Astrocyte (in vitro differentiated cells and primary cell): ENCODE results near the gene KREMEN1. TPM values are rescaled to one million over a fixed set of nuclear protein-coding genes. Genes with fewer than 3 reads are reported as not detected.

Experiments used
- DNase-seq: peaks from one replicate; pipeline ENCODE4 v3.0.0-alpha.2; 2010; ENCODE audit warnings: low read depth
- FAIRE-seq: peaks from 2 replicates; lab custom pipeline; 2011; peaks lifted over from hg19 to GRCh38; lab: Jason Lieb, UNC
- H2AFZ ChIP-seq: 2 replicates; pipeline ENCODE4 v1.6.0; 2012; ENCODE audit warnings: low read depth, low read length, inconsistent platforms
- H3K27ac ChIP-seq: 2 replicates; pipeline ENCODE4 v1.5.1; 2011; ENCODE audit warnings: low read depth, low read length, inconsistent platforms
- H3K27me3 ChIP-seq: 2 replicates; pipeline ENCODE4 v1.6.0; 2011; ENCODE audit warnings: low read length, inconsistent platforms; ENCODE audit not compliant: insufficient read depth
- H3K36me3 ChIP-seq: 2 replicates; pipeline ENCODE4 v1.5.1; 2011; ENCODE audit warnings: low read length, inconsistent platforms; ENCODE audit not compliant: insufficient read depth
- H3K4me1 ChIP-seq: 2 replicates; pipeline ENCODE4 v1.5.1; 2011; ENCODE audit warnings: low read length, inconsistent platforms; ENCODE audit not compliant: insufficient read depth
- H3K4me2 ChIP-seq: 2 replicates; pipeline ENCODE4 v1.6.0; 2012; ENCODE audit warnings: low read length, inconsistent platforms
- H3K4me3 ChIP-seq: 2 replicates; pipeline ENCODE4 v1.5.1; 2011; ENCODE audit warnings: low read depth, mild to moderate bottlenecking, low read length, inconsistent platforms; ENCODE audit not compliant: insufficient read depth
- H3K79me2 ChIP-seq: 2 replicates; pipeline ENCODE4 v1.6.0; 2012; ENCODE audit warnings: mild to moderate bottlenecking, low read length, inconsistent platforms; ENCODE audit not compliant: insufficient read depth
- H3K9ac ChIP-seq: 2 replicates; pipeline ENCODE4 v1.6.0; 2012; ENCODE audit warnings: mild to moderate bottlenecking, low read length, inconsistent platforms
- H3K9me3 ChIP-seq: 2 replicates; pipeline ENCODE4 v1.5.1; 2012; ENCODE audit warnings: low read depth, mild to moderate bottlenecking, low read length, inconsistent platforms; ENCODE audit not compliant: insufficient read depth
- H4K20me1 ChIP-seq: 2 replicates; pipeline ENCODE4 v1.6.0; 2012; ENCODE audit warnings: low read length, inconsistent platforms; ENCODE audit not compliant: insufficient read depth
- H3K27ac Mint-ChIP-seq: one replicate; pipeline ENCODE4 v1.8.0; 2021; ENCODE audit warnings: mild to moderate bottlenecking, mixed read lengths; ENCODE audit not compliant: unreplicated experiment
- H3K27me3 Mint-ChIP-seq: one replicate; pipeline ENCODE4 v1.8.0; 2021; ENCODE audit warnings: low read depth, mixed read lengths; ENCODE audit not compliant: unreplicated experiment
- H3K36me3 Mint-ChIP-seq: one replicate; pipeline ENCODE4 v1.8.0; 2021; ENCODE audit warnings: low read depth, mixed read lengths; ENCODE audit not compliant: unreplicated experiment
- H3K4me1 Mint-ChIP-seq: one replicate; pipeline ENCODE4 v1.8.0; 2021; ENCODE audit warnings: low read depth, mixed read lengths; ENCODE audit not compliant: unreplicated experiment
- H3K4me3 Mint-ChIP-seq: one replicate; pipeline ENCODE4 v1.8.0; 2021; ENCODE audit warnings: mild to moderate bottlenecking, moderate library complexity, mixed read lengths; ENCODE audit not compliant: unreplicated experiment
- H3K9me3 Mint-ChIP-seq: one replicate; pipeline ENCODE4 v1.8.0; 2021; ENCODE audit warnings: mild to moderate bottlenecking, mixed read lengths; ENCODE audit not compliant: unreplicated experiment
- EZH2 ChIP-seq: IDR thresholded peaks from 2 replicates; pipeline ENCODE4 v1.6.1; 2012; ENCODE audit warnings: mild to moderate bottlenecking, low read length, inconsistent platforms; ENCODE audit not compliant: insufficient read depth
- total RNA-seq: library from RNA; stranded (reverse); gene quantifications from 2 replicates; pipeline ENCODE4 v1.2.1, GENCODE V29; 2021
- TF ChIP-seq, protein P1 (sequence below): IDR thresholded peaks from 2 replicates; pipeline ENCODE4 v1.5.1; 2011; ENCODE audit warnings: low read depth, mild to moderate bottlenecking, inconsistent platforms, low read length, moderate library complexity; ENCODE audit not compliant: insufficient read depth

Gene KREMEN1
- total RNA-seq, 1 donor from 2014 or later = 3.3 TPM

DNA sequence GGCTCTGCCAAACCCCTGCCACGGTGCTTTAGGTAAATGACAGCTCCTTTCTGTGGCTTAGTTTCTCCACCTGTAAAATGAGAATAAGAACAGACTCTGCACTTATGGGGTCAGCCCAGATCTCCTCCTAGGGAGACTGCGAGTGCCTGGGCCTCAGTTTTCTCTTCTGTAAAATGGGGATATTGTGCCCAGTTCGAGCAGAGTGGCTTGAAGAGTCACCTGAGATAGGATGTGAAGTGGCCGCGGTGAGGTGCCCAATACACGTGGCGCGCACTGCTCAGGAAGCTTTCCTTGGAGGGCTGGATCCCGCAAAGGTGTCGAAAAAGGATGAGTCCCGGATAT lies 132.4 kb downstream of the KREMEN1 start:
- H3K4me1 ChIP-seq = peaks cover 12% of the 10 kb centered on the region
- Mint-ChIP-seq H3K36me3 (no peaks in the 10 kb centered on the region), H3K4me1 (no peaks in the 10 kb centered on the region), H3K27ac (no peak overlapping the region), H3K27me3 (peaks cover 31% of the 10 kb centered on the region), H3K4me3 (peak overlapping the region; percentile 28), H3K9me3 (no peaks in the 10 kb centered on the region)
- peak overlapping the region; percentile 39 for H3K4me3 ChIP-seq
- no peaks in the 10 kb centered on the region for H4K20me1 ChIP-seq
- no peak for FAIRE-seq
- TF ChIP-seq EZH2 = no peak
- TF ChIP-seq, protein P1, sequence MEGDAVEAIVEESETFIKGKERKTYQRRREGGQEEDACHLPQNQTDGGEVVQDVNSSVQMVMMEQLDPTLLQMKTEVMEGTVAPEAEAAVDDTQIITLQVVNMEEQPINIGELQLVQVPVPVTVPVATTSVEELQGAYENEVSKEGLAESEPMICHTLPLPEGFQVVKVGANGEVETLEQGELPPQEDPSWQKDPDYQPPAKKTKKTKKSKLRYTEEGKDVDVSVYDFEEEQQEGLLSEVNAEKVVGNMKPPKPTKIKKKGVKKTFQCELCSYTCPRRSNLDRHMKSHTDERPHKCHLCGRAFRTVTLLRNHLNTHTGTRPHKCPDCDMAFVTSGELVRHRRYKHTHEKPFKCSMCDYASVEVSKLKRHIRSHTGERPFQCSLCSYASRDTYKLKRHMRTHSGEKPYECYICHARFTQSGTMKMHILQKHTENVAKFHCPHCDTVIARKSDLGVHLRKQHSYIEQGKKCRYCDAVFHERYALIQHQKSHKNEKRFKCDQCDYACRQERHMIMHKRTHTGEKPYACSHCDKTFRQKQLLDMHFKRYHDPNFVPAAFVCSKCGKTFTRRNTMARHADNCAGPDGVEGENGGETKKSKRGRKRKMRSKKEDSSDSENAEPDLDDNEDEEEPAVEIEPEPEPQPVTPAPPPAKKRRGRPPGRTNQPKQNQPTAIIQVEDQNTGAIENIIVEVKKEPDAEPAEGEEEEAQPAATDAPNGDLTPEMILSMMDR = no peak
- H3K27ac ChIP-seq = no peak overlapping the region
- H3K36me3 ChIP-seq = no peaks in the 10 kb centered on the region
- no peaks in the 10 kb centered on the region for H3K79me2 ChIP-seq
- H3K9me3 ChIP-seq = no peaks in the 10 kb centered on the region
- H2AFZ ChIP-seq = peak overlapping the region; percentile 71
- peak overlapping the region; percentile 83 for H3K4me2 ChIP-seq
- DNase-seq = no peak
- H3K9ac ChIP-seq = peak overlapping the region; percentile 35
- peaks cover 8% of the 10 kb centered on the region for H3K27me3 ChIP-seq

DNA sequence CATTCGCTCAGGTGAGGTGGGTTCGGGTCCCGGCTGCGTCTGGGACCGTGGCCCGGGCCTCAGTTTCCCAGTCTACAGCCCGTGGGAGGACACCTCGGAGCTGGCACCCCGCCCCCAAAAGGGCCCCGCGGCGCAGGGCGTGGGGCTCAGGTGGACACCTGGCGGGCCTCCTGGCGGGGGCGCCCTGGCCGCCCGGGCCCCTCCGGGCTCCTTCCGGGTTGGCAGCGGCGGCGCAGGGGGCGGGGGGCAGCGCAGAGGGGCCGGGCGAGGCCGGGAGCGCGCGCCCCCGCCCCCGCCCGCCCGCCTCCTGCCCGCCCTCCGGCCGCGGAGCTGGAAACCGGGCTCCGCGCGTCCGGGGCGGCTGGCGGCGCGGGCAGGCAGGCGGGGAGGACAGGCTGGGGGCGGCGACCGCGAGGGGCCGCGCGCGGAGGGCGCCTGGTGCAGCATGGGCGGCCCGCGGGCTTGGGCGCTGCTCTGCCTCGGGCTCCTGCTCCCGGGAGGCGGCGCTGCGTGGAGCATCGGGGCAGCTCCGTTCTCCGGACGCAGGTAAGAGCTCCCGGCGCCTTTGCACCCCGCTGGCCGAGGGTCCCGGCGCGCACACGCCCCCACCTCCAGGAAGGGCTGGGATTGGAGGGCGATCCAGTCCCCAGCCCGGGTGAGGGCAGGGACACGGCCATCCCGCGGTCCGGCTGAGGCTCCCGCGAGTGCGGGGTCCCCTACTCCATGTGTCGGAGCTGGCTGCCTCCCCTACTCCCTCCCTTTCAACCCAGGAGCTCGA lies 132.9 kb downstream of the KREMEN1 start, which contains the start of gene EMID1:
Gene EMID1 (plus strand): TSS at position 303 of the 778 bp plus-strand sequence. CDS start 143 bp downstream, at position 446.
- peak within 1 kb of the TSS; percentile 85 for H2AFZ ChIP-seq
- no peaks in the 10 kb centered on the region for H3K9me3 Mint-ChIP-seq
- peaks cover 8% of the 10 kb centered on the region for H3K27me3 ChIP-seq
- H3K4me3 Mint-ChIP-seq = peak within 1 kb of the TSS; percentile 76
- H3K4me1 ChIP-seq = peaks cover 12% of the 10 kb centered on the region
- peaks cover 29% of the 10 kb centered on the region for H3K27me3 Mint-ChIP-seq
- H3K9ac ChIP-seq = peak within 1 kb of the TSS; percentile 54
- no peaks in the 10 kb centered on the region for H3K4me1 Mint-ChIP-seq
- H3K9me3 ChIP-seq = no peaks in the 10 kb centered on the region
- no peak within 1 kb of the TSS for H3K27ac Mint-ChIP-seq
- no peak for DNase-seq
- H3K36me3 ChIP-seq = no peaks in the 10 kb centered on the region
- H3K4me2 ChIP-seq = peak within 1 kb of the TSS; percentile 83
- no peaks in the 10 kb centered on the region for H4K20me1 ChIP-seq
- H3K36me3 Mint-ChIP-seq = no peaks in the 10 kb centered on the region
- H3K79me2 ChIP-seq = no peaks in the 10 kb centered on the region
- no peak for FAIRE-seq
- TF ChIP-seq EZH2 = peak; percentile 59
- TF ChIP-seq, protein P1 = no peak
- no peak within 1 kb of the TSS for H3K27ac ChIP-seq
- H3K4me3 ChIP-seq = peak within 1 kb of the TSS; percentile 46
